Mammary epithelial cell (primary cell): ENCODE results near the gene THEM4.

Source experiments
- CTCF ChIP-seq, 2 donors: IDR thresholded peaks in 1 of 2; conservative IDR thresholded peaks in 1 of 2; 2 replicates each; pipeline ENCODE4 v1.5.1; 2011 to 2012; ENCODE audit warnings: inconsistent platforms in 2 of 2, low read length in 2 of 2, mild to moderate bottlenecking in 2 of 2, control low read depth in 1 of 2, low read depth in 1 of 2; ENCODE audit not compliant: insufficient read depth in 1 of 2; ENCODE audit errors: extremely low read depth in 1 of 2
- EZH2 ChIP-seq: IDR thresholded peaks from 2 replicates; pipeline ENCODE4 v1.6.1; 2012; ENCODE audit warnings: low read length, inconsistent platforms, borderline replicate concordance

DNA sequence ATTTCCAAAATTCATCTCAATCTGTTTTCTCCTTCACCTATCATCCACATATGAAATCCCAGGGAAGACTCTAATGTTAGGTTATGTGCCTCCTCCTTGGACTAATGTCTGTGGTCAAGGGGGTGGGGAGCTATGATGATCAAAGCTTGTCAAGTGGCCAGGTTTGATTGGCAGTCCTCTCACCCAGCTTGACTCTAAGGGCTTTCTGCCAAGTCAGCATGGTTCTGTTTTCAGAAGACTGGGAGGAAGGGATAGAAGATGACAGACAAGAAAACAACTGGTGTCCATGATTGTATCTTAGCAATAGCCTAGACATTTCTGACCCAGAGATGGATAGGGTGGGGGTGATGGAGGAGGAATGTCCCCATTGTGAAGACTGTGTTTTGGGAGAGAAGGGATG lies 46.7 kb downstream of the THEM4 start:
- TF ChIP-seq EZH2 (no peak), CTCF (conservative IDR thresholded peaks at IDR 0.05 in 1 of 2, IDR thresholded peaks at IDR 0.05 in 1 of 2; ENCODE audit: extremely low read depth in 1 of 2, insufficient read depth in 1 of 2, low read depth in 1 of 2, low read length in 2 of 2) (no peak)
